RWPE1 (cell line): ENCODE results near the gene CCDC83.

Experiments
- CTCF ChIA-PET: fragments of 350-600 bp; sonication (Branson Sonifier 250); formaldehyde crosslinking; extraction: SDS; loops from one replicate; lab custom pipeline; 2021; lab: Yijun Ruan, JAX
- POLR2A ChIA-PET: fragments of 400-600 bp; formaldehyde crosslinking; extraction: SDS; loops from one replicate; lab custom pipeline; 2020; ENCODE audit warnings: antibody characterized with exemption; ENCODE audit not compliant: low non-redundant PET; lab: Yijun Ruan, JAX
- DNase-seq: peaks from one replicate; pipeline ENCODE4 v3.0.0; 2012; ENCODE audit warnings: low spot score
- H3K27ac ChIP-seq: fragments of 450-650 bp; 2 replicates; pipeline ENCODE4 v1.5.1; 2017
- CTCF ChIP-seq: fragments of 450-650 bp; conservative IDR thresholded peaks from 2 replicates; pipeline ENCODE4 v1.5.1; 2017; ENCODE audit warnings: low read depth, mild to moderate bottlenecking

Gene CCDC83

GRCh38 chr11:85903406-85903805, 48.2 kb downstream of the CCDC83 start:
- H3K27ac ChIP-seq, result no peak overlapping the region
- POLR2A ChIA-PET, result no interaction called here
- DNase-seq, result no peak
- CTCF ChIA-PET, result interaction anchor here (0.7 kb wide), 1 partner anchor 29 kb away, joined by 3 read pairs; no protein-coding TSS in a partner anchor
- TF ChIP-seq CTCF, result no peak

GRCh38 chr11:85903811-85904210, 48.6 kb downstream of the CCDC83 start:
- ChIA-PET POLR2A (no interaction called here), CTCF (no interaction called here)
- TF ChIP-seq CTCF, result no peak
- DNase-seq, result no peak
- no peak overlapping the region for H3K27ac ChIP-seq

GRCh38 chr11:85912414-85912813, 57.2 kb downstream of the CCDC83 start:
- no peak for TF ChIP-seq CTCF
- no peak overlapping the region for H3K27ac ChIP-seq
- ChIA-PET CTCF (interaction anchor here (0.6 kb wide), 1 partner anchor 27 kb away, joined by 3 read pairs; no protein-coding TSS in a partner anchor), POLR2A (no interaction called here)
- no peak for DNase-seq

GRCh38 chr11:85913513-85913912, 58.3 kb downstream of the CCDC83 start:
- POLR2A ChIA-PET, result no interaction called here
- TF ChIP-seq CTCF, result no peak
- no peak for DNase-seq

GRCh38 chr11:85914425-85914824, 59.2 kb downstream of the CCDC83 start:
- no peak overlapping the region for H3K27ac ChIP-seq
- ChIA-PET CTCF (no interaction called here), POLR2A (no interaction called here)
- no peak for TF ChIP-seq CTCF
- DNase-seq, result no peak

More at GRCh38 chr11:85913513-85913912, 58.3 kb downstream of the CCDC83 start:
- CTCF ChIA-PET, result no interaction called here
- H3K27ac ChIP-seq, result no peak overlapping the region

GRCh38 chr11:85918910-85919794, 64.0 kb downstream of the CCDC83 start:
- ChIA-PET POLR2A (no interaction called here), CTCF (interaction anchor here (0.5 to 1.3 kb wide), 2 partner anchors 64 to 224 kb away, joined by 5 to 6 read pairs; partner anchors contain the start of gene CCDC83)
- no peak for TF ChIP-seq CTCF
- no peak for DNase-seq
- no peak overlapping the region for H3K27ac ChIP-seq
